22Rv1 (cell line): ENCODE data around the gene PREX1.

ENCODE experiments used
- H3K27ac ChIP-seq: fragments of 450-650 bp; 2 replicates; pipeline ENCODE4 v1.5.1; 2017
- ZFX ChIP-seq: fragments of 450-650 bp; IDR thresholded peaks from 2 replicates; pipeline ENCODE4 v1.6.1; 2017; ENCODE audit warnings: antibody characterized with exemption, borderline replicate concordance
- TF ChIP-seq, protein P1 (sequence below): fragments of 450-650 bp; IDR thresholded peaks from 2 replicates; pipeline ENCODE4 v1.5.1; 2017; ENCODE audit warnings: mild to moderate bottlenecking

PREX1 gene

DNA sequence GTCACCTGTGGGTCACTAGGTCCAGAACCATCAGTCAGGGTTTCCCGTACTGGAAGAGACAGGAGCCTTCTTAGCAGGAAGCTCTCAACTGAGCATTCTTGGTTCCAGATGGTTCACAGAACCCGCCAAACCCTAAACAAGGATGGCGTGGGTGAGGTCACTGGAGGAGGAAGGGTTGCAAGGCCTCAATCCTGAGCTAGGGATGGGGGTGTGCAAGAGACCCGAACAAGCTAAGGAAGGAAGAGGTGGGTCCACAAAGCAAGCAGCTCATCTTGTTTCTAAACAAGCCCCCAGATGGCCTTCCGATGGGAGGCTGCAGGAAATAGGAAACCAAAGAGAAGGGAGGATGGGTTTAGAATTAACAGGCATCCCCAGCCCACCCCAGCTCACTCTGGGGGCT, 92.7 kb downstream of the PREX1 start:
- no peak overlapping the region for H3K27ac ChIP-seq
- no peak for TF ChIP-seq ZFX
- TF ChIP-seq, protein P1, sequence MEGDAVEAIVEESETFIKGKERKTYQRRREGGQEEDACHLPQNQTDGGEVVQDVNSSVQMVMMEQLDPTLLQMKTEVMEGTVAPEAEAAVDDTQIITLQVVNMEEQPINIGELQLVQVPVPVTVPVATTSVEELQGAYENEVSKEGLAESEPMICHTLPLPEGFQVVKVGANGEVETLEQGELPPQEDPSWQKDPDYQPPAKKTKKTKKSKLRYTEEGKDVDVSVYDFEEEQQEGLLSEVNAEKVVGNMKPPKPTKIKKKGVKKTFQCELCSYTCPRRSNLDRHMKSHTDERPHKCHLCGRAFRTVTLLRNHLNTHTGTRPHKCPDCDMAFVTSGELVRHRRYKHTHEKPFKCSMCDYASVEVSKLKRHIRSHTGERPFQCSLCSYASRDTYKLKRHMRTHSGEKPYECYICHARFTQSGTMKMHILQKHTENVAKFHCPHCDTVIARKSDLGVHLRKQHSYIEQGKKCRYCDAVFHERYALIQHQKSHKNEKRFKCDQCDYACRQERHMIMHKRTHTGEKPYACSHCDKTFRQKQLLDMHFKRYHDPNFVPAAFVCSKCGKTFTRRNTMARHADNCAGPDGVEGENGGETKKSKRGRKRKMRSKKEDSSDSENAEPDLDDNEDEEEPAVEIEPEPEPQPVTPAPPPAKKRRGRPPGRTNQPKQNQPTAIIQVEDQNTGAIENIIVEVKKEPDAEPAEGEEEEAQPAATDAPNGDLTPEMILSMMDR = no peak

DNA sequence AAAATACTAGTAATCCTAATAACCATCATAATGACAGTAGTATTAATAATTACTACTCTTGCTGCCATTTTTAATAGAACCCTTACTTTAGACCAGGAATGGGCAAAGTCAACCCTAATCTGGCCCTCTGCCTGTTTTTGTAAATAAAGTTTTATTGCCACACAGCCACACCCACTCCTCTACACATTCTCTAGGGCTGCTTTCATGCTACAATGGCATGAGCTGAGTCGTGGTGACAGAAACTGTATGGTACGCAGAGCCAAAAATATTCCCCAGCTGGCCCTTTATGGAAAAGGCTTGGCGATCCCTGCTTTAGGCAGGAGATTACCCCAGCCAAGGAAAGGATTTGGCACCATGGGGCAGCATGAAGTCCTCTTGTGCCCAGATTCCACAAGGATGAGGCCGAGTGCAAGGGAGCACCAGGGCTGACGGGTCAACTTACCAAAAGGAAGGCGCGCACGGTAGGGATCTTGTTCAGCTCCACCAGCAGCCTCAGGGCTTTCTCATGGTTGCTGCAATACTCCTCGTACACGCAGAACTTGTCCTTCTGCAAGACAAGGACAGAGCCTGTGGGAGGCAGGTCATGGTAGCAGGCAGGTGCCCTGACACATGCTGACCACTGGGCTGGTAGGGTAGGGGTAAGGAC, 93.6 kb downstream of the PREX1 start:
- no peak overlapping the region for H3K27ac ChIP-seq
- TF ChIP-seq, protein P1 = no peak
- no peak for TF ChIP-seq ZFX

DNA sequence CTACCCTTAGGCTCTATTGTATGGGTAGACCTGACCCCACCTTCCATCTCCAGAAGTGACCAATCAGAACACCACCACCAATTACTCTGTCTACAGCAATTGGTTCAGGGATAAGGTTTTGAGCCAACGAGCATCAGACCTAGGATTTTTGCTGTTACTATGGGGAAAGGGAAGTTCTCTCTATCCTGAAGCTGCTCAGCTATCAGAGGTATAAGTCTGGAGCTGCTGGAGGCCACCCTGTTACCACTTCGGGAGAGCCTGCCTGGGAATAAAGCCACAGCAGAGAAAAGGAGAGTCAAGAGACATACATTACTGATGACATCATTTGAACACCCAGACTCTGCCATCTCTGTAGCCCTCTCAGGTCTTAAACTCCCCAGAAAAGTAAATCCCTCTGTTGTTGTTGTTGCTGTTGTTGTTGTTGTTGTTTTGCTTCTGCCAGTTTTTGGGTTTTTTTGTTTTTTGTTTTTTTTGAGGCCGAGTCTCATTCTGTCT, 94.5 kb downstream of the PREX1 start:
- TF ChIP-seq, protein P1 = no peak
- no peak for TF ChIP-seq ZFX
- no peak overlapping the region for H3K27ac ChIP-seq

DNA sequence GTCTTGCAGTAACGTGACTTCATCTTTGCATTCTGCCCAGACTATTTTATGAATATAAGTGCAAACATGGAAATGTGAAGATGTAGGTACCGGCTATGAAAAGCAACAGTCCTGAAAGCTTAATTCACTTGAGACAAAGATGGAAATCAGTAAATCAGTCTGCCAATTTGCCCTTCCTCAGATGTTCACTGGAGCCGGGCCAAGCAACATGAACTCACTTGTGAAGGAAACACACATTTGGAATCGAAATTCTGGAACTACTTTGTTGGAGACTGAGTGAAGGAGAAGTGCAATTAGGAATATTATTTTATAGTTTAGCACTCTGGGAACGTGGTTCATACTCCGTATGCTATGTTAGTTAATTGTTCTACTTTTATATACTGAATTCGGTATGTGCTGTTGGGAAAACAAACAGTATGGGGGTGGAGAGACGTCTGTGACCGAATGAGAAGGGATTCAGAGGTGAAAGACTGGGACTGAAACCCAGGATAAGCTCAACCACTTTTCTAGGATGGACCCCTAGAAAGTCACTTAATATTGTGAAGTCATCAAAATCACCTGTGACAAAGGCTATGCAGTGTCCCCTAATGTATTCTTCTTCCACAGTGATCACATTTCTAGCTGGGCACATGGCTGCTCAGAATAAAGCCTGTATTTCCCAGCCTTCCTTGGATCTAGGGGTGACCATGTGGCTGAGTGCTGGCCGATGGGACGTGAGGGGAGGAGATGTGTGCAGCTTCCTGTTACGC, 95.5 kb downstream of the PREX1 start:
- no peak overlapping the region for H3K27ac ChIP-seq
- TF ChIP-seq ZFX = no peak
- TF ChIP-seq, protein P1 = no peak

DNA sequence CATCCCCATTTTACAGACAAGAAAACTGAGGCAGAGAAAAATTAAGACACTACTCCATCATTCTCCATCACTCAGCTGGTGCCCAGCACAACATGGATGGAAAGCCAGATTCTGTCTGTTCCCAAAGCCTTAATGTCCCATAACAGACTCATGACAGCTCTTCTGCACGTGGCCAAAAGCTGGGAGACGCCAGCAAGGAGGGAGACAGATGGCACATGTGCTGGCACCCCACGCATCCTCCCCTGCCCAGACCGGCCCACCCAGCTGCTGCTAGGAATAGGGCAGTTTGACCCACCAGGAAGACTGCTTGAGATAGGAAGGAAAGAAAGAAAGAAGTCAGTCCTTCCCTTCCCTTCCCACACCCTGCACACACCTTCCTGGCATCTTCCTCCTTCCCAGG, 96.3 kb downstream of the PREX1 start:
- no peak for TF ChIP-seq ZFX
- TF ChIP-seq, protein P1 = no peak
- H3K27ac ChIP-seq = no peak overlapping the region

DNA sequence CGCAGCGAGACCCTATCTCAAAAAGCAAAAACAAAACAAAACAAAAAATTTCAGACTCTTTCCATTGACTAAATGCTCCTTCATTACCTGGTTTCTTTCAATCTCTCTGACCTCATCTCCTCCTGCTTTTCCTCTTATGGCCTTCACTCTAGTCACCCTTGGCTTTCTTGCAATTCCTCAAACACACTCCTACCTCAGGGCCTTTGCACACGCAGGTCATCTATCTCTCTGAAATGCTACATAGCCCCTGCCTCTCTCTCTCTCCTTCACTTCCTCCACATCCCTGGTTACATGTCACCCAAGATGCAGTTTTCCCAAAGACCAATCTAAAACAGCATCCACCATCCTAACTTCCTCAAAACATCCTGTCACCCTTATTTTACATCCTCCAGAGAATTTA, 96.8 kb downstream of the PREX1 start:
- TF ChIP-seq, protein P1 = no peak
- TF ChIP-seq ZFX = no peak
- H3K27ac ChIP-seq = no peak overlapping the region

DNA sequence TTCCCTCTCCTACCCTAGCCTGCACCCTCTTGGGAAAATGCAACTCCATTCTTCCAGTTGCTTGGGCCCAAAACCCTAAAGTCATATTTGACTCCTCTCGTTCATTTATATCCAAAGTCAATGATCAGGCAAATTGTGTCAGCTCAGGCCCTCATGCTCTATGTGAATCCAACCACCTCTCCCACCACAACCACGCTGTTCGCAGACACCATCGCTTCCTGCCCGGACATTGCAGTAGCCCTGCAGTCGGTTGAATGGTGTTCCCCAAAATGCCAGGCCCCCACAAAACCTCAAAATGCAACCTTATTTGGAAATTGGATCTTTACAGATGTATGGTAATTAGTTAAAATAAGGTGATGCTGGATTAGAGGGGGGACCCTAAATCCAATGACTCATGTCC, 98.3 kb downstream of the PREX1 start:
- no peak overlapping the region for H3K27ac ChIP-seq
- TF ChIP-seq, protein P1 = no peak
- no peak for TF ChIP-seq ZFX
